HG03354 (cell line): Measurements from ENCODE around the gene TOM1L2.
"Not testable (repeated sequence)": the region's sequence is repeated elsewhere in the genome, so short reads cannot be mapped to it uniquely, and the experiment has no call there.

Source experiments
- ATAC-seq: cut with Tn5 transposase; IDR thresholded peaks from one replicate; pipeline ENCODE4 v1.9.1; 2021; ENCODE audit warnings: mild to moderate bottlenecking; ENCODE audit not compliant: unreplicated experiment, poor library complexity, severe bottlenecking

TOM1L2 gene

GRCh38 chr17:17929655-17930380, 42.4 kb downstream of the TOM1L2 start:
- no peak for ATAC-seq

GRCh38 chr17:17928398-17929287, 43.6 kb downstream of the TOM1L2 start:
- ATAC-seq = no peak

GRCh38 chr17:17926840-17927449, 45.3 kb downstream of the TOM1L2 start:
- ATAC-seq = no peak

- no peak for ATAC-seq
Measured at GRCh38 chr17:17926036-17926435, 46.2 kb downstream of the TOM1L2 start.

- no peak for ATAC-seq
Measured at GRCh38 chr17:17924857-17925250, 47.3 kb downstream of the TOM1L2 start.

- ATAC-seq = no peak
Measured at GRCh38 chr17:17924131-17924856, 47.9 kb downstream of the TOM1L2 start.

GRCh38 chr17:17922070-17922614, 50.1 kb downstream of the TOM1L2 start:
- no peak for ATAC-seq

GRCh38 chr17:17921192-17922069, 50.8 kb downstream of the TOM1L2 start:
- no peak for ATAC-seq

GRCh38 chr17:17919169-17920107, 52.8 kb downstream of the TOM1L2 start:
- ATAC-seq = no peak

GRCh38 chr17:17917394-17917793, 54.8 kb downstream of the TOM1L2 start:
- ATAC-seq = no peak

- no peak for ATAC-seq
Measured at GRCh38 chr17:17915183-17915582, 57.0 kb downstream of the TOM1L2 start.

- peak; percentile 52 for ATAC-seq
Measured at GRCh38 chr17:17913695-17914332, 58.4 kb downstream of the TOM1L2 start.

- ATAC-seq = not testable (repeated sequence)
Measured at GRCh38 chr17:17912336-17912735, 59.9 kb downstream of the TOM1L2 start.

- ATAC-seq = no peak
Measured at GRCh38 chr17:17911001-17911613, 61.1 kb downstream of the TOM1L2 start.

GRCh38 chr17:17910060-17910459, 62.1 kb downstream of the TOM1L2 start:
- no peak for ATAC-seq

- no peak for ATAC-seq
Measured at GRCh38 chr17:17909078-17909477, 63.1 kb downstream of the TOM1L2 start.

- no peak for ATAC-seq
Measured at GRCh38 chr17:17907469-17907868, 64.7 kb downstream of the TOM1L2 start.
